K562 (cell line): ENCODE results near the gene MCCD1. TPM values are rescaled to one million over a fixed set of nuclear protein-coding genes. Genes with fewer than 3 reads are reported as not detected.

ENCODE experiments used
- BCOR ChIP-seq: fragments of 450-650 bp; IDR thresholded peaks from 2 replicates; pipeline ENCODE4 v1.6.1; 2016
- HDAC1 ChIP-seq, 2 experiments: fragments of 450-650 bp; IDR thresholded peaks; 2 replicates each; pipeline ENCODE4 v1.6.1; 2016 to 2017; ENCODE audit warnings: inconsistent platforms in 1 of 2, mild to moderate bottlenecking in 1 of 2, moderate library complexity in 1 of 2
- L3MBTL2 ChIP-seq: fragments of 450-650 bp; IDR thresholded peaks from 2 replicates; pipeline ENCODE4 v1.6.1; 2016; ENCODE audit warnings: mild to moderate bottlenecking, moderate library complexity
- TRIM28 ChIP-seq: fragments of 450-650 bp; IDR thresholded peaks from 2 replicates; pipeline ENCODE4 v1.6.1; 2017
- polyA plus RNA-seq, 8 experiments: library from polyadenylated mRNA; depleted of rRNA in 4 of 8; stranded (reverse) in 5 of 8; unstranded in 3 of 8; fragments of >200 nt; fragmentation: Nextera tagmentation in 2 of 8; fragmentation: Illumina TruSeq in 1 of 8; extraction: Ambion mirVana in 2 of 8; extraction: Trizol in 1 of 8; gene quantifications; 2 replicates each; pipeline versions ENCODE4 v1.2.1 to v1.2.3, GENCODE V29; 2011 to 2014; ENCODE audit warnings: inconsistent platforms in 1 of 8, missing spikeins in 1 of 8
- total RNA-seq, 7 experiments: library from RNA; depleted of rRNA in 6 of 7; stranded (reverse); fragments of >200 nt in 6 of 7; fragmentation: Illumina TruSeq in 2 of 7; extraction: Trizol in 2 of 7; gene quantifications; 2 replicates each; pipeline versions ENCODE4 v1.2.1 to v1.2.3, GENCODE V29; 2011 to 2021; ENCODE audit warnings: low replicate concordance in 1 of 7
- TF ChIP-seq, protein P1 (sequence below): fragments of 250-450 bp; sonication (Bioruptor Pico); IDR thresholded peaks from 2 replicates; pipeline ENCODE4 v1.4.0; 2020; ENCODE audit warnings: mild to moderate bottlenecking, moderate library complexity
- TF ChIP-seq, protein P2 (sequence below): fragments of 250-450 bp; sonication (Bioruptor Pico); IDR thresholded peaks from 2 replicates; pipeline ENCODE4 v1.8.0; 2022; ENCODE audit warnings: inconsistent platforms
- TF ChIP-seq, protein P3 (sequence below): sonication (generic); formaldehyde crosslinking; IDR thresholded peaks from 2 replicates; pipeline ENCODE4 v1.8.0; 2022; ENCODE audit warnings: mild to moderate bottlenecking, missing genetic modification reagents
- TF ChIP-seq, protein P4 (sequence below): sonication (generic); formaldehyde crosslinking; IDR thresholded peaks from 2 replicates; pipeline ENCODE4 v1.8.0; 2022; ENCODE audit warnings: missing genetic modification reagents, mild to moderate bottlenecking, borderline replicate concordance

Gene MCCD1
- total and polyA plus RNA-seq, 9 of the 15 experiments (the other 6 are each of a cell fraction or from before 2014, with no cell fraction given), result not detected

DNA sequence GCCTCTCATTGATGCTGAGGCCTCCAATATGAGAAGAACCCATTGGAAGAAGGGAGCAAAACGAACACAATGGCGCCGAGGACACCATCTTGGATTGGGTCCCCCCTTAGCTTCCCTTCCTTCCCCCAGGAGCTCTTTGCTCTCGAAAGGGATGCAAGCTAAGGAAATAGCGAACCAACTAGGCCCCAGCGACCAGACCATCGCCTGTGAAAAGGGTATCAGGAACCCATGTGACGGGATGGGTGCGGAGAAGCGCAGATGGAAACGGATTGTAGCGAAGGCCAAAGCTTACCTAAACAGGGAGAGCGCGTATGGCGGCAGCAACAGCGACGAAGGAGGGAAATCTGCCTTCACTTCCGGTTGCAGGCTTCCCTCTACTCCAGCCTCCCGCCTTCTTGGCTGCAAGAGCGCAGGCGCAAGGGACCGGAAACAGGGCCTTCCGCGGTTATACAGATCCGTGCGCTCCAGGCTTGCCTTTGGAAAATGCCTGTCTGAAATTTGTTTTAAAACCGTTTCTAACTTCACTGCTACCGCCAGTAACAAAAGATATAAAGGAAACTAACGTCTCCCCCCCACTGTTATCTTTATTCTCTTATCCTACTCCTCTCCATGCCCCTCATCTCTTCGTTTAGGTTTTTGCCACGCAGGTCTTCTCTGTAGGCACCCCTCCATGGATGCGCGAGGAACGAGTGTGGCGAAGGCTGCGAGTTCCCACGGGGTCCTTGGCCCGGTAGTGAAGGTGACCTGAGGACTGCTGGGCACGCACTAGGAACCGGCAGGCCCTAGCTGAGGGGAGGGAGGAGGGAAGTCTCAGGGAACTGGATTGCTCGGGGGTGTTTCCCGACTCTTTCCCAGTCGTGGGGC lies 13.1 kb downstream of the MCCD1 start, which contains the start of gene DDX39B (continued):
- TF ChIP-seq, protein P1, sequence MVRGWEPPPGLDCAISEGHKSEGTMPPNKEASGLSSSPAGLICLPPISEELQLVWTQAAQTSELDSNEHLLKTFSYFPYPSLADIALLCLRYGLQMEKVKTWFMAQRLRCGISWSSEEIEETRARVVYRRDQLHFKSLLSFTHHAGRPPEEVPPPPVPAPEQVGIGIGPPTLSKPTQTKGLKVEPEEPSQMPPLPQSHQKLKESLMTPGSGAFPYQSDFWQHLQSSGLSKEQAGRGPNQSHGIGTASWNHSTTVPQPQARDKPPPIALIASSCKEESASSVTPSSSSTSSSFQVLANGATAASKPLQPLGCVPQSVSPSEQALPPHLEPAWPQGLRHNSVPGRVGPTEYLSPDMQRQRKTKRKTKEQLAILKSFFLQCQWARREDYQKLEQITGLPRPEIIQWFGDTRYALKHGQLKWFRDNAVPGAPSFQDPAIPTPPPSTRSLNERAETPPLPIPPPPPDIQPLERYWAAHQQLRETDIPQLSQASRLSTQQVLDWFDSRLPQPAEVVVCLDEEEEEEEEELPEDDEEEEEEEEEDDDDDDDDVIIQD (CRISPR knock-in tag), result no peak; the same call in 1 of the 2 replicates
- TF ChIP-seq, protein P2, sequence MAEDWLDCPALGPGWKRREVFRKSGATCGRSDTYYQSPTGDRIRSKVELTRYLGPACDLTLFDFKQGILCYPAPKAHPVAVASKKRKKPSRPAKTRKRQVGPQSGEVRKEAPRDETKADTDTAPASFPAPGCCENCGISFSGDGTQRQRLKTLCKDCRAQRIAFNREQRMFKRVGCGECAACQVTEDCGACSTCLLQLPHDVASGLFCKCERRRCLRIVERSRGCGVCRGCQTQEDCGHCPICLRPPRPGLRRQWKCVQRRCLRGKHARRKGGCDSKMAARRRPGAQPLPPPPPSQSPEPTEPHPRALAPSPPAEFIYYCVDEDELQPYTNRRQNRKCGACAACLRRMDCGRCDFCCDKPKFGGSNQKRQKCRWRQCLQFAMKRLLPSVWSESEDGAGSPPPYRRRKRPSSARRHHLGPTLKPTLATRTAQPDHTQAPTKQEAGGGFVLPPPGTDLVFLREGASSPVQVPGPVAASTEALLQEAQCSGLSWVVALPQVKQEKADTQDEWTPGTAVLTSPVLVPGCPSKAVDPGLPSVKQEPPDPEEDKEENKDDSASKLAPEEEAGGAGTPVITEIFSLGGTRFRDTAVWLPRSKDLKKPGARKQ, result no peak
- TF ChIP-seq, protein P3, sequence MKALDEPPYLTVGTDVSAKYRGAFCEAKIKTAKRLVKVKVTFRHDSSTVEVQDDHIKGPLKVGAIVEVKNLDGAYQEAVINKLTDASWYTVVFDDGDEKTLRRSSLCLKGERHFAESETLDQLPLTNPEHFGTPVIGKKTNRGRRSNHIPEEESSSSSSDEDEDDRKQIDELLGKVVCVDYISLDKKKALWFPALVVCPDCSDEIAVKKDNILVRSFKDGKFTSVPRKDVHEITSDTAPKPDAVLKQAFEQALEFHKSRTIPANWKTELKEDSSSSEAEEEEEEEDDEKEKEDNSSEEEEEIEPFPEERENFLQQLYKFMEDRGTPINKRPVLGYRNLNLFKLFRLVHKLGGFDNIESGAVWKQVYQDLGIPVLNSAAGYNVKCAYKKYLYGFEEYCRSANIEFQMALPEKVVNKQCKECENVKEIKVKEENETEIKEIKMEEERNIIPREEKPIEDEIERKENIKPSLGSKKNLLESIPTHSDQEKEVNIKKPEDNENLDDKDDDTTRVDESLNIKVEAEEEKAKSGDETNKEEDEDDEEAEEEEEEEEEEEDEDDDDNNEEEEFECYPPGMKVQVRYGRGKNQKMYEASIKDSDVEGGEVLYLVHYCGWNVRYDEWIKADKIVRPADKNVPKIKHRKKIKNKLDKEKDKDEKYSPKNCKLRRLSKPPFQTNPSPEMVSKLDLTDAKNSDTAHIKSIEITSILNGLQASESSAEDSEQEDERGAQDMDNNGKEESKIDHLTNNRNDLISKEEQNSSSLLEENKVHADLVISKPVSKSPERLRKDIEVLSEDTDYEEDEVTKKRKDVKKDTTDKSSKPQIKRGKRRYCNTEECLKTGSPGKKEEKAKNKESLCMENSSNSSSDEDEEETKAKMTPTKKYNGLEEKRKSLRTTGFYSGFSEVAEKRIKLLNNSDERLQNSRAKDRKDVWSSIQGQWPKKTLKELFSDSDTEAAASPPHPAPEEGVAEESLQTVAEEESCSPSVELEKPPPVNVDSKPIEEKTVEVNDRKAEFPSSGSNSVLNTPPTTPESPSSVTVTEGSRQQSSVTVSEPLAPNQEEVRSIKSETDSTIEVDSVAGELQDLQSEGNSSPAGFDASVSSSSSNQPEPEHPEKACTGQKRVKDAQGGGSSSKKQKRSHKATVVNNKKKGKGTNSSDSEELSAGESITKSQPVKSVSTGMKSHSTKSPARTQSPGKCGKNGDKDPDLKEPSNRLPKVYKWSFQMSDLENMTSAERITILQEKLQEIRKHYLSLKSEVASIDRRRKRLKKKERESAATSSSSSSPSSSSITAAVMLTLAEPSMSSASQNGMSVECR (CRISPR knock-in tag), result peak; percentile 14; the same call in 1 of the 2 replicates
- TF ChIP-seq L3MBTL2, result peak; percentile 94
- TF ChIP-seq HDAC1 (IDR thresholded peaks at IDR 0.05), result peak in 1 of 2 experiments; percentile 90; a peak in 2 of 4 replicates
- TF ChIP-seq TRIM28, result peak; percentile 62
- TF ChIP-seq, protein P4, sequence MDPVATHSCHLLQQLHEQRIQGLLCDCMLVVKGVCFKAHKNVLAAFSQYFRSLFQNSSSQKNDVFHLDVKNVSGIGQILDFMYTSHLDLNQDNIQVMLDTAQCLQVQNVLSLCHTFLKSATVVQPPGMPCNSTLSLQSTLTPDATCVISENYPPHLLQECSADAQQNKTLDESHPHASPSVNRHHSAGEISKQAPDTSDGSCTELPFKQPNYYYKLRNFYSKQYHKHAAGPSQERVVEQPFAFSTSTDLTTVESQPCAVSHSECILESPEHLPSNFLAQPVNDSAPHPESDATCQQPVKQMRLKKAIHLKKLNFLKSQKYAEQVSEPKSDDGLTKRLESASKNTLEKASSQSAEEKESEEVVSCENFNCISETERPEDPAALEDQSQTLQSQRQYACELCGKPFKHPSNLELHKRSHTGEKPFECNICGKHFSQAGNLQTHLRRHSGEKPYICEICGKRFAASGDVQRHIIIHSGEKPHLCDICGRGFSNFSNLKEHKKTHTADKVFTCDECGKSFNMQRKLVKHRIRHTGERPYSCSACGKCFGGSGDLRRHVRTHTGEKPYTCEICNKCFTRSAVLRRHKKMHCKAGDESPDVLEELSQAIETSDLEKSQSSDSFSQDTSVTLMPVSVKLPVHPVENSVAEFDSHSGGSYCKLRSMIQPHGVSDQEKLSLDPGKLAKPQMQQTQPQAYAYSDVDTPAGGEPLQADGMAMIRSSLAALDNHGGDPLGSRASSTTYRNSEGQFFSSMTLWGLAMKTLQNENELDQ (CRISPR knock-in tag), result 0 out of 2 replicates have a peak, but pooled peaks have one; percentile 8
- TF ChIP-seq BCOR, result peak; percentile 46
